ENCODE measurements around the gene NECTIN2. TPM values are rescaled to one million over a fixed set of nuclear protein-coding genes. Genes with fewer than 3 reads are reported as not detected.
"Not testable (repeated sequence)": the region's sequence is repeated elsewhere in the genome, so short reads cannot be mapped to it uniquely, and the experiment has no call there.

NECTIN2 gene
- total RNA-seq, 1 donor from 2014 or later, result 0.35 TPM

DNA sequence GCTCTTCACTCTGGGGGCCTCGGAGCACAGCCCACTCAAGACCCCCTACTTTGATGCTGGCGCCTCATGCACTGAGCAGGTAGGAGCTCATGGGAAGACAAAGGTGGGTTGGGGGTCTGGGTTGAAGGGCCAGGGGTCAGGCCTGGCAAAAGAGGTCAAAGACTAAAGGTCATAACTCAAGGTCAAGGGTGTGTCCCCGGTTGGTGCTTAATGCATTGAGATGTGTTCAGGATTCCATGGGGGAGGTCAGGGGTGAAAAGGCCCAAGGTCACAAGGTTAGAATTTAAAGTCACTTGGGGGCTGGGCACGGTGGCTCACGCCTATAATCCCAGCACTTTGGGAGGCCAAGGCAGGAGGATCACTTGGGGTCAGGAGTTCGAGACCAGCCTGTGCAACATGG is 40.0 kb downstream of the NECTIN2 start:
- H3K27me3 Mint-ChIP-seq, result peaks cover 5% of the 10 kb centered on the region

DNA sequence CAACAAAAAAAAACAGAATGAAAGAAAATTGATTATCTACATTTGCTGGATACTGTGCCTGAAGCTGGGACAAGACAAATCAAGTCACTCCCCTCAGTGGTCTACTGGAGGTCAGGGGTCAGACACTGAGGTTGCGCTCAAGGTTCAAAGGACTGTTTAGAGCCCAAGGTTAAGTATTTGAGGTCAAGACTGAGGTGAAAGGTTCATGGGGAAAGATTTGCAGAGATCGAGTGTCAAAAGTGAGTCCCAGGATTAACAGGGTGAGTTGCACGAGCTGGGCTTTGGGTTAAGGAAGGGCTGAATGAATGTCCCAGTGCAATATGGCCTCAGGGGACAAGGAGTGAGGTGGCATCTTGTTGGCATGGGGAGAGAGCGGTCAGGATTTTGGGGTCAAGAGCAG is 41.6 kb downstream of the NECTIN2 start:
- Mint-ChIP-seq H3K4me1 (peaks cover 26% of the 10 kb centered on the region), H3K9me3 (peaks cover 2% of the 10 kb centered on the region), H3K36me3 (ENCODE audit: low read depth) (peaks cover 12% of the 10 kb centered on the region), H3K4me3 (no peak overlapping the region), H3K27ac (no peak overlapping the region), H3K27me3 (peaks cover 3% of the 10 kb centered on the region)
- TF ChIP-seq, protein P1, sequence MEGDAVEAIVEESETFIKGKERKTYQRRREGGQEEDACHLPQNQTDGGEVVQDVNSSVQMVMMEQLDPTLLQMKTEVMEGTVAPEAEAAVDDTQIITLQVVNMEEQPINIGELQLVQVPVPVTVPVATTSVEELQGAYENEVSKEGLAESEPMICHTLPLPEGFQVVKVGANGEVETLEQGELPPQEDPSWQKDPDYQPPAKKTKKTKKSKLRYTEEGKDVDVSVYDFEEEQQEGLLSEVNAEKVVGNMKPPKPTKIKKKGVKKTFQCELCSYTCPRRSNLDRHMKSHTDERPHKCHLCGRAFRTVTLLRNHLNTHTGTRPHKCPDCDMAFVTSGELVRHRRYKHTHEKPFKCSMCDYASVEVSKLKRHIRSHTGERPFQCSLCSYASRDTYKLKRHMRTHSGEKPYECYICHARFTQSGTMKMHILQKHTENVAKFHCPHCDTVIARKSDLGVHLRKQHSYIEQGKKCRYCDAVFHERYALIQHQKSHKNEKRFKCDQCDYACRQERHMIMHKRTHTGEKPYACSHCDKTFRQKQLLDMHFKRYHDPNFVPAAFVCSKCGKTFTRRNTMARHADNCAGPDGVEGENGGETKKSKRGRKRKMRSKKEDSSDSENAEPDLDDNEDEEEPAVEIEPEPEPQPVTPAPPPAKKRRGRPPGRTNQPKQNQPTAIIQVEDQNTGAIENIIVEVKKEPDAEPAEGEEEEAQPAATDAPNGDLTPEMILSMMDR (IDR thresholded peaks at IDR 0.05), result no peak
- intact Hi-C loops (cut with micrococcal nuclease), result no loop called here
- ChIA-PET POLR2A (no interaction called here), CTCF (no interaction called here)
- no peak for ATAC-seq (ENCODE audit: low read depth)
- DNase-seq, result no peak

More for the DNA sequence above, 40.0 kb downstream of the NECTIN2 start:
- H3K36me3 Mint-ChIP-seq (ENCODE audit: low read depth), result peaks cover 2% of the 10 kb centered on the region
- TF ChIP-seq, protein P1 (IDR thresholded peaks at IDR 0.05), result no peak
- H3K4me3 Mint-ChIP-seq, result no peak overlapping the region
- intact Hi-C loops (cut with micrococcal nuclease), result no loop called here
- ATAC-seq (ENCODE audit: low read depth), result no peak
- H3K4me1 Mint-ChIP-seq, result peaks cover 15% of the 10 kb centered on the region
- no peak overlapping the region for H3K27ac Mint-ChIP-seq
- CTCF ChIA-PET, result no interaction called here
- peaks cover 2% of the 10 kb centered on the region for H3K9me3 Mint-ChIP-seq
- no peak for DNase-seq
- POLR2A ChIA-PET, result no interaction called here

DNA sequence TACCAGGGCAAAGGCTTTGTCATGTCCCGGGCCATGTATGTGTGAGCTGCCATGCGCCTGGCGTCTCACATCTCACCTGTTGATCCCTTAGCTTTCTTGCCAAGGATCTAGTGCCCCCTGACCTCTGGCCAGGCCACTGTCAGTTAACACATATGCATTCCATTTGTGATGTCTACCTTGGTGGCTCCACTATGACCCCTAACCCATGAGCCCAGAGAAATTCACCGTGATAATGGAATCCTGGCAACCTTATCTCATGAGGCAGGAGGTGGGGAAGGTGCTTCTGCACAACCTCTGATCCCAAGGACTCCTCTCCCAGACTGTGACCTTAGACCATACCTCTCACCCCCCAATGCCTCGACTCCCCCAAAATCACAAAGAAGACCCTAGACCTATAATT is 42.2 kb downstream of the NECTIN2 start:
- POLR2A ChIA-PET; H3K27ac Mint-ChIP-seq; H3K4me3 Mint-ChIP-seq; ATAC-seq (ENCODE audit: low read depth); H3K9me3 Mint-ChIP-seq; intact Hi-C loops (cut with micrococcal nuclease); H3K27me3 Mint-ChIP-seq; DNase-seq; CTCF ChIA-PET: not testable (repeated sequence)
- Mint-ChIP-seq H3K36me3 (ENCODE audit: low read depth) (peaks cover 19% of the 10 kb centered on the region), H3K4me1 (peaks cover 33% of the 10 kb centered on the region)

DNA sequence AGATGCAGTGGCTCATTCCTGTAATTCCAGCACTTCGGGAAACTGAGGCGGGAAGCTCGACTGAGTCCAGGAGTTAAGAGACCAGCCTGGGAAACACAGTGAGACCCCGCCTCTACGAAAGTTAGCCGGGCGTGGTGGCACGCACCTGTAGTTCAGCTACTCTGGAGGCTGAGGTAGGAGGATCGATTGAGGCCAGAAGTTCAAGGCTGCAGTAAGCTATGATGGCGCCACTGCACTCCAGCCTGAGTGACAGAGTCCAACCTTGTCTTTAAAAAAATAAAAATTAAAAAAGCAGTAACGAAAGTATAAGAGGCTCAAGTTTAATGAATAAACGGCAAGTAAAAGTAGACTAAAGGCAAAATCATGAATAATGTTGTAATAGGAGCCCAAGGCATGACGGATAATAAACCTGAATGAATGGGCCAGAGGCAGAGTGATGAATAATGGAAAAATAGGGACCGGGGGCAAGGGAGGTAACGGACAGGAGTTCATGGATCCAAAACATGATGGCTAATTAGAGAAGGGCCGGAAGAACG is 43.8 kb downstream of the NECTIN2 start:
- POLR2A ChIA-PET, result interaction anchor here (0.6 to 3.1 kb wide), 18 partner anchors 9 to 996 kb away, joined by 3 to 11 read pairs (median 4); partner anchors contain the start of genes BLOC1S3, CLASRP, CLPTM1 and TRAPPC6A
- DNase-seq (no peak), ATAC-seq (ENCODE audit: low read depth) (no peak)
- intact Hi-C loops (cut with micrococcal nuclease), result loop anchor here (1.0 to 5.0 kb wide), 11 partner anchors 45 to 678 kb away; partner anchors contain the start of genes BLOC1S3, CLASRP, CLPTM1 and MARK4
- H3K36me3 Mint-ChIP-seq (ENCODE audit: low read depth), result peaks cover 31% of the 10 kb centered on the region
- H3K4me3 Mint-ChIP-seq, result peak overlapping the region; percentile 83
- CTCF ChIA-PET, result no interaction called here
- peak overlapping the region; percentile 87 for H3K27ac Mint-ChIP-seq
- peaks cover 34% of the 10 kb centered on the region for H3K4me1 Mint-ChIP-seq
- H3K9me3 Mint-ChIP-seq, result peaks cover 2% of the 10 kb centered on the region
- TF ChIP-seq, protein P1 (IDR thresholded peaks at IDR 0.05), result no peak
- H3K27me3 Mint-ChIP-seq, result no peaks in the 10 kb centered on the region

DNA sequence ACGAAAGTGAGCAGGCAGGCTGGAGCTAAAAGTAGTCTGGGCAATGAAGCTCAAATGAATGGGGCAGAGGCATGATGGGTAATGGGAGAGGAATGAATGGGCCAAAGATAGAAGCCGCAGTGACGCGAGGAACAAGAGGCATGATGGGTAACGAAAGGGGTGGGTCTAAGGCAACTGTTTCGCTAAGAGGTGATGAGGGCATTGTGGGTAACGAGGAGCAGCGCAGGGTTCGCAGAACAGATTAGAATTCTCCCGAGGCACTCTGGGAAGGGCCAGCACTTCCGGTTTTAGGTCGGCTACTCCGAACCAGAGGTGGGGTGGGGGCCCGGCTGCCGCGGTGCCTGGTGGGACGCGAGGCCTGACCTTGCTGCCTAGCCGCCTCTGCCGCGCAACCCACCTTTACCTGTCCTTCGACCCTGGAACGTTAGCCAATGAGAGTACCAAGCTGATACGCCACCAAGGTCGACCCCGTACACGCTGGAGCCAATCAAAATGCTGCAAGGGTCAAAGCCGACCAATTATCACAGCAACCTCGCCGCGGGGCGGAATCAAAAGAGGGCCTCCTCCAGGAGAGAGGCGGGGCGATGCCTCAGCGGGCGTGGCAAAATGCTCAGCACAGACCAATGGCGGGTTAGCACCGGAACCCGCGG is 44.4 kb downstream of the NECTIN2 start:
- Mint-ChIP-seq H3K27me3 (no peaks in the 10 kb centered on the region), H3K36me3 (ENCODE audit: low read depth) (peaks cover 36% of the 10 kb centered on the region), H3K4me1 (peaks cover 34% of the 10 kb centered on the region), H3K27ac (peak overlapping the region; percentile 87), H3K9me3 (peaks cover 2% of the 10 kb centered on the region), H3K4me3 (peak overlapping the region; percentile 83)
- ATAC-seq (ENCODE audit: low read depth), result peak; percentile 77
- ChIA-PET CTCF (no interaction called here), POLR2A (interaction anchor here (0.6 to 3.1 kb wide), 21 partner anchors 8 to 996 kb away, joined by 3 to 11 read pairs (median 3); partner anchors contain the start of genes BLOC1S3, CLASRP, CLPTM1 and TRAPPC6A)
- intact Hi-C loops (cut with micrococcal nuclease), result loop anchor here (1.0 to 5.0 kb wide), 12 partner anchors 45 to 678 kb away; partner anchors contain the start of genes BLOC1S3, CLASRP, CLPTM1 and MARK4
- TF ChIP-seq, protein P1 (IDR thresholded peaks at IDR 0.05), result no peak
- peak; percentile 98 for DNase-seq

Data from activated B cell treated with CpG ODN at 0.5 μM for 24 hours (primary cell).